Loucy (cell line): Measurements from ENCODE around the gene HES5.
"Not testable (repeated sequence)": the region's sequence is repeated elsewhere in the genome, so short reads cannot be mapped to it uniquely, and the experiment has no call there.

Experiments used
- H2AFZ ChIP-seq: fragments of 200-600 bp; sonication (generic); 2 replicates; pipeline ENCODE4 v1.6.0; 2016; ENCODE audit warnings: antibody characterized with exemption, mild to moderate bottlenecking, low read length, moderate library complexity
- H3F3A ChIP-seq: fragments of 200-600 bp; 2 replicates; pipeline ENCODE4 v1.6.0; 2016; ENCODE audit warnings: antibody characterized with exemption, low read depth, mild to moderate bottlenecking
- H3K27me3 ChIP-seq: fragments of 200-600 bp; sonication (generic); 2 replicates; pipeline ENCODE4 v1.6.1; 2014; ENCODE audit warnings: low read length, mild to moderate bottlenecking; ENCODE audit not compliant: insufficient read depth, poor library complexity, severe bottlenecking
- H3K36me3 ChIP-seq: fragments of 200-600 bp; sonication (generic); 2 replicates; pipeline ENCODE4 v1.6.1; 2016; ENCODE audit warnings: low read length; ENCODE audit not compliant: insufficient read depth
- H3K4me1 ChIP-seq: fragments of 200-600 bp; sonication (generic); 2 replicates; pipeline ENCODE4 v1.5.1; 2014; ENCODE audit warnings: low read length, mild to moderate bottlenecking; ENCODE audit not compliant: insufficient read depth, poor library complexity, severe bottlenecking
- H3K4me2 ChIP-seq: fragments of 200-600 bp; sonication (generic); 2 replicates; pipeline ENCODE4 v1.6.0; 2014; ENCODE audit warnings: antibody characterized with exemption, low read length, low read depth, mild to moderate bottlenecking; ENCODE audit not compliant: poor library complexity, severe bottlenecking
- H3K4me3 ChIP-seq: fragments of 200-600 bp; sonication (generic); 2 replicates; pipeline ENCODE4 v1.5.1; 2014; ENCODE audit warnings: low read length, mild to moderate bottlenecking, mixed read lengths; ENCODE audit not compliant: poor library complexity, severe bottlenecking
- H3K79me2 ChIP-seq: fragments of 200-600 bp; sonication (generic); 2 replicates; pipeline ENCODE4 v1.6.1; 2014; ENCODE audit warnings: low read length; ENCODE audit not compliant: insufficient read depth
- H3K9ac ChIP-seq: fragments of 200-600 bp; sonication (generic); 2 replicates; pipeline ENCODE4 v1.6.0; 2014; ENCODE audit warnings: mild to moderate bottlenecking, low read depth, low read length, moderate library complexity; ENCODE audit not compliant: poor library complexity, severe bottlenecking
- H3K9me2 ChIP-seq: fragments of 200-600 bp; sonication (generic); replicated peaks from 2 replicates; pipeline ENCODE4 v1.6.1; 2016; ENCODE audit warnings: low read depth, low read length, mixed read lengths
- H3K9me3 ChIP-seq: fragments of 200-600 bp; sonication (generic); 2 replicates; pipeline ENCODE4 v1.6.1; 2014; ENCODE audit warnings: mild to moderate bottlenecking, antibody characterized with exemption, low read length, low read depth; ENCODE audit not compliant: insufficient read depth
- H4K20me1 ChIP-seq: fragments of 200-600 bp; sonication (generic); 2 replicates; pipeline ENCODE4 v1.6.0; 2014; ENCODE audit warnings: antibody characterized with exemption, low read length, mild to moderate bottlenecking; ENCODE audit not compliant: insufficient read depth, poor library complexity, severe bottlenecking
- EZH2phosphoT487 ChIP-seq: fragments of 200-600 bp; IDR thresholded peaks from 2 replicates; pipeline ENCODE4 v1.6.1; 2018; ENCODE audit warnings: antibody characterized with exemption, mild to moderate bottlenecking, moderate library complexity, borderline replicate concordance
- TF ChIP-seq, protein P1 (sequence below): fragments of 200-600 bp; sonication (generic); conservative IDR thresholded peaks from 2 replicates; pipeline ENCODE4 v1.5.1; 2014; ENCODE audit warnings: mild to moderate bottlenecking, antibody characterized with exemption, low read length

HES5 gene

DNA sequence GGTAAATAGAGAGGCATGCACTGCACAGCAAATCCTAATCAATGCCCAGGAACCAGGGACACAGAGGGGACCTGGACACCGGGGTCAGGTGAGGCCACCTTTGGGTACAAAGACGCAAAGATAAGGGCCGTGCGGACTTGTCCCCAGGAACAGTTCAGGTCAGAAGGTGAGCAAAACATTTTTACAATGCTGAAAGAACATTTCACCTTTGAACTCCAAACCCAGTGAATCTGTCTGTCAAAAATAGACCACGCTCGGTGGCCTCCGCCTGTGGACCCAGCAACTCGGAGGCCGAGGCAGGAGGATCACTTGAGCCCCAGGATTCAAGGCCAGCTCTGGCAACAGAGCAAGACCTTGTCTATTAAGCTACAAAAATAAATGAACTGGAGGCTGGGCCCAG is 41.3 kb upstream of the HES5 start:
- Histone ChIP-seq H3K9me2 (no peaks in the 10 kb centered on the region), H3K36me3 (no peaks in the 10 kb centered on the region), H3K9ac (no peak overlapping the region), H3K4me1 (no peaks in the 10 kb centered on the region), H3F3A (no peaks in the 10 kb centered on the region), H3K27me3 (no peaks in the 10 kb centered on the region), H3K4me3 (no peak overlapping the region), H3K4me2 (no peak overlapping the region), H3K9me3 (no peaks in the 10 kb centered on the region; the same call in 1 of the 2 replicates), H2AFZ (no peak overlapping the region), H4K20me1 (no peaks in the 10 kb centered on the region), H3K79me2 (no peaks in the 10 kb centered on the region)
- TF ChIP-seq EZH2phosphoT487, result no peak
- TF ChIP-seq, protein P1, sequence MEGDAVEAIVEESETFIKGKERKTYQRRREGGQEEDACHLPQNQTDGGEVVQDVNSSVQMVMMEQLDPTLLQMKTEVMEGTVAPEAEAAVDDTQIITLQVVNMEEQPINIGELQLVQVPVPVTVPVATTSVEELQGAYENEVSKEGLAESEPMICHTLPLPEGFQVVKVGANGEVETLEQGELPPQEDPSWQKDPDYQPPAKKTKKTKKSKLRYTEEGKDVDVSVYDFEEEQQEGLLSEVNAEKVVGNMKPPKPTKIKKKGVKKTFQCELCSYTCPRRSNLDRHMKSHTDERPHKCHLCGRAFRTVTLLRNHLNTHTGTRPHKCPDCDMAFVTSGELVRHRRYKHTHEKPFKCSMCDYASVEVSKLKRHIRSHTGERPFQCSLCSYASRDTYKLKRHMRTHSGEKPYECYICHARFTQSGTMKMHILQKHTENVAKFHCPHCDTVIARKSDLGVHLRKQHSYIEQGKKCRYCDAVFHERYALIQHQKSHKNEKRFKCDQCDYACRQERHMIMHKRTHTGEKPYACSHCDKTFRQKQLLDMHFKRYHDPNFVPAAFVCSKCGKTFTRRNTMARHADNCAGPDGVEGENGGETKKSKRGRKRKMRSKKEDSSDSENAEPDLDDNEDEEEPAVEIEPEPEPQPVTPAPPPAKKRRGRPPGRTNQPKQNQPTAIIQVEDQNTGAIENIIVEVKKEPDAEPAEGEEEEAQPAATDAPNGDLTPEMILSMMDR, result no peak

DNA sequence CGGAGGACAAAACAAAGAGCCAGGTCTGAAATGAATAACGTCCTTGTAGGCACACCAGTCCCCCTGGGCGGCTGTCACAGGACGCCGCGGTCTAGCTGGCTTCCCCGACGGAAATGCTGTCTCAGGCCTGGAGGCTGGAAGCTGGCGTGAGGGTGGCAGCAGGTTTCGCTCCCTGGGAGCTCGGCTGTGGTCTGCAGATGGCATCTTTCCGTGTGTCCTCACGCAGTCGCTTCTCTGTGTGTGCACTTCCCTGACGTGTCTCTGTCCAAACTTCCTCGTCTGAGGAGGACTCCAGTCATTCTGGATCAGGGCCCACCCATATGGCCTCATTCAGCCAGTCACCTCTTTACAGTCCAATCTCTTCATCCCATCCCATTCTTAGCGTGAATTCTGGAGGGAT is 40.3 kb upstream of the HES5 start:
- Histone ChIP-seq H3K36me3 (no peaks in the 10 kb centered on the region), H3K4me1 (no peaks in the 10 kb centered on the region), H3F3A (no peaks in the 10 kb centered on the region), H3K9me2 (no peaks in the 10 kb centered on the region), H2AFZ (no peak overlapping the region), H3K4me2 (no peak overlapping the region), H3K4me3 (no peak overlapping the region), H3K9me3 (no peaks in the 10 kb centered on the region; the same call in 1 of the 2 replicates), H3K9ac (no peak overlapping the region), H3K27me3 (no peaks in the 10 kb centered on the region), H3K79me2 (no peaks in the 10 kb centered on the region), H4K20me1 (no peaks in the 10 kb centered on the region)
- TF ChIP-seq, protein P1, result no peak
- no peak for TF ChIP-seq EZH2phosphoT487

- not testable (repeated sequence) for H3K27me3 ChIP-seq, H3K4me3 ChIP-seq, H2AFZ ChIP-seq, H3K36me3 ChIP-seq, H3K9me3 ChIP-seq, H3K79me2 ChIP-seq, H4K20me1 ChIP-seq, H3K4me1 ChIP-seq, H3F3A ChIP-seq, H3K4me2 ChIP-seq, H3K9ac ChIP-seq, H3K9me2 ChIP-seq
Measured at GRCh38 chr1:2569703-2570102, 39.6 kb upstream of the HES5 start.

DNA sequence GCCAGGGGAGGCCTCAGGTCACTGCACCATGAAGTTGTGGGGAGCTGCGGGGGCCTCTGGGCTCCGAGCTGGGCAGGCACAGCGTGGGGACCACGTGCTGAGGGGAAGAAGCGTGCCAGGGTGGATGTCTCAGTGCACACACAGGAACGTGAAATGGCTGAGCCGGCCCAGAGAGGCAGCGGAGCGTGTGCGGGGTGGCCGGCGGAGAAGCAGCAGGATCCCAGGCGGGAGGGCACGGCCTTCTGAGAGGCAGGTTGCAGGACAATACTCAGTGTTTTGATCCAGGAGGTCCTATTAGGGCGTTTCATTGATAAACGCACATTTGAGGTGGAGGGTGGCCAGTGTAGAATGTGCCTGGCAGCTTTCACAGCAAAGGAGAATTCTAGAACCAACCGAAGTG is 39.0 kb upstream of the HES5 start:
- Histone ChIP-seq H3K4me1 (no peaks in the 10 kb centered on the region), H3K4me3 (no peak overlapping the region), H3K4me2 (no peak overlapping the region), H3K36me3 (no peaks in the 10 kb centered on the region), H3K27me3 (no peaks in the 10 kb centered on the region), H3K79me2 (no peaks in the 10 kb centered on the region), H4K20me1 (no peaks in the 10 kb centered on the region), H3K9me3 (no peaks in the 10 kb centered on the region; the same call in 1 of the 2 replicates), H3F3A (no peaks in the 10 kb centered on the region), H3K9ac (no peak overlapping the region), H3K9me2 (no peaks in the 10 kb centered on the region), H2AFZ (no peak overlapping the region)
- no peak for TF ChIP-seq EZH2phosphoT487
- TF ChIP-seq, protein P1, result no peak

DNA sequence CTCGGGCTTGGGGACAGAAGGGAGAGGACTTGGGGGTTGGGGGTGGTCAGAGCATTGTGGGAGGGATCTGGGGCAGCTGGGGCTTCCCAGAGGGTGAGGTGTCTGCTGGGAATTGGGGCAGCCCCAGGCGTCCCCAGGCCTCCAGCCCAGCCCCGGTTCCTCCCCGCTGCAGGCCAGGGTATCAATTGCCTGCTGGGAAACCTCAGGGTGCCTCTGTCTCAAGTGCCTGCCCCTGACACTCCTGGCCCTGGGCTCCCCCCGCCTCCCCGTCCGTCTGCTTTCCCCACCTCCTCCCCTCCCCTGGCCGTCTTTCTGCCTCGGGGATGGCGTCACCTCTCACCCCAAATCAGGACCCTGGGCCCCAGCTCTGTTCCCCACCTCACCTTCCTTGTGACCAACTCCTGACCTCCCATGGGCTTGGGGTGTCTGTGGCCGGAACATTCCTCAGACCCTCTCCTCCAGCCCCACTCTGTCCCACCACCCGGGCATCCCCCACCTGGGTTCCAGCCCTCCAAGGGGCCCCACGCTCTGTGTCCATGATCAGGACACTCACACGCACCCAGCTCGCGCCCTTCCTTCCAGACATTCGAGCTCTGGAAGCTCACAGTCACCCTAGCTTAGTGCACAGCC is 38.2 kb upstream of the HES5 start:
- H3K9me3 ChIP-seq, H3K9me2 ChIP-seq, H3K79me2 ChIP-seq, H3K9ac ChIP-seq, H3K27me3 ChIP-seq, H2AFZ ChIP-seq, H3K4me2 ChIP-seq, H3F3A ChIP-seq, H4K20me1 ChIP-seq, H3K4me3 ChIP-seq, H3K36me3 ChIP-seq, H3K4me1 ChIP-seq: not testable (repeated sequence)
